GM12878 (cell line): ENCODE results near the gene VPS13C. TPM values are rescaled to one million over a fixed set of nuclear protein-coding genes. Genes with fewer than 3 reads are reported as not detected.

Experiments used
- ATAC-seq: fragments of 200-7000 bp; cut with Tn5 transposase; 3 replicates; pipeline ENCODE4 v1.9.1; 2020; ENCODE audit warnings: mild to moderate bottlenecking, moderate library complexity
- BruUV-seq: library from RNA; stranded (reverse); fragments of 400-500 nt; replicated peaks from 2 replicates; lab custom pipeline; 2021; lab: Mats Ljungman, UMichigan
- CTCF ChIA-PET: fragments of 300-600 bp; sonication (Branson Sonifier 250); formaldehyde crosslinking; extraction: SDS; loops from one replicate; lab custom pipeline; 2021; ENCODE audit warnings: inconsistent platforms; lab: Yijun Ruan, JAX
- POLR2A ChIA-PET: fragments of 350-600 bp; formaldehyde crosslinking; extraction: SDS; loops from one replicate; lab custom pipeline; 2021; ENCODE audit warnings: inconsistent platforms; lab: Charles Lee
- RAD21 ChIA-PET: fragments of 300-600 bp; sonication (Branson Sonifier 250); formaldehyde crosslinking; loops from one replicate; lab custom pipeline; 2023; ENCODE audit warnings: antibody characterized with exemption; ENCODE audit not compliant: unreplicated experiment; lab: Charles Lee
- SMC1A ChIA-PET: fragments of 300-600 bp; sonication (Branson Sonifier 250); formaldehyde crosslinking; loops from one replicate; lab custom pipeline; 2023; ENCODE audit not compliant: unreplicated experiment, uncharacterized antibody; lab: Charles Lee
- DNase-seq: peaks from one replicate; pipeline ENCODE4 v3.0.0-alpha.2; 2011; ENCODE audit warnings: low read depth, low spot score
- FAIRE-seq: peaks from 3 replicates; lab custom pipeline; 2011; peaks lifted over from hg19 to GRCh38; lab: Jason Lieb, UNC
- H2AFZ ChIP-seq: 2 replicates; pipeline ENCODE4 v1.6.0; 2011; ENCODE audit warnings: low read depth, low read length, control low read depth; ENCODE audit not compliant: control insufficient read depth
- H3K27ac ChIP-seq: 2 replicates; pipeline ENCODE4 v1.5.1; 2011; ENCODE audit warnings: control low read depth; ENCODE audit not compliant: control insufficient read depth, insufficient read depth
- H3K27me3 ChIP-seq, 2 experiments: replicated peaks in 1 of 2; 2 replicates each; pipeline versions ENCODE4 v1.6.0 to v1.6.1; 2011; ENCODE audit warnings: low read length in 1 of 2; ENCODE audit not compliant: control insufficient read depth in 2 of 2, insufficient read depth in 2 of 2
- H3K36me3 ChIP-seq, 2 experiments: 2 replicates each; pipeline ENCODE4 v1.5.1; 2011; ENCODE audit warnings: low read length in 1 of 2; ENCODE audit not compliant: control insufficient read depth in 2 of 2, insufficient read depth in 2 of 2
- H3K4me1 ChIP-seq: 2 replicates; pipeline ENCODE4 v1.6.1; 2011; ENCODE audit warnings: mild to moderate bottlenecking, low read length, moderate library complexity, mixed read lengths; ENCODE audit not compliant: control insufficient read depth, insufficient read depth
- H3K4me2 ChIP-seq: 2 replicates; pipeline ENCODE4 v1.6.0; 2011; ENCODE audit warnings: control low read depth; ENCODE audit not compliant: control insufficient read depth, insufficient read depth
- H3K4me3 ChIP-seq: fragments of 200-600 bp; sonication (generic); 2 replicates; pipeline ENCODE4 v1.5.1; 2016
- H3K79me2 ChIP-seq: 2 replicates; pipeline ENCODE4 v1.6.0; 2011; ENCODE audit warnings: low read length; ENCODE audit not compliant: control insufficient read depth, insufficient read depth
- H3K9ac ChIP-seq: 2 replicates; pipeline ENCODE4 v1.8.0; 2011; ENCODE audit warnings: low read length, control low read depth, mixed read lengths; ENCODE audit not compliant: control insufficient read depth, insufficient read depth
- H3K9me3 ChIP-seq: replicated peaks from 3 replicates; pipeline ENCODE4 v1.5.1; 2011; ENCODE audit warnings: mild to moderate bottlenecking, low read length; ENCODE audit not compliant: control insufficient read depth, insufficient read depth
- H4K20me1 ChIP-seq: 2 replicates; pipeline ENCODE4 v1.6.0; 2011; ENCODE audit not compliant: control insufficient read depth, insufficient read depth
- ESRRA ChIP-seq: IDR thresholded peaks from 2 replicates; pipeline ENCODE4 v1.6.1; 2012; ENCODE audit warnings: mild to moderate bottlenecking, low read length, improper control_type of control experiment
- PRDM15 ChIP-seq: fragments of 450-650 bp; formaldehyde crosslinking; IDR thresholded peaks from 2 replicates; pipeline ENCODE4 v1.4.0; 2020; ENCODE audit warnings: mild to moderate bottlenecking, moderate library complexity
- ZSCAN29 ChIP-seq: fragments of 450-650 bp; IDR thresholded peaks from 2 replicates; pipeline ENCODE4 v1.6.1; 2017; ENCODE audit warnings: mild to moderate bottlenecking, moderate library complexity
- WGBS: methylation state at CpG from one replicate; pipeline ENCODE4 v1.1.6; 2016; ENCODE audit warnings: low lambda C conversion rate; ENCODE audit not compliant: insufficient replicate concordance, insufficient coverage; ENCODE audit errors: missing lambda C conversion rate; 5-methylcytosine and 5-hydroxymethylcytosine counted together
- in situ Hi-C: fragments of 300-500 bp; cut with MboI; formaldehyde crosslinking; loops from 9 replicates; pipeline ENCODE4 v1.14.3; 2018; ENCODE audit warnings: mixed read lengths
- intact Hi-C: fragments of 100-400 bp; cut with micrococcal nuclease; formaldehyde crosslinking; loops from one replicate; pipeline ENCODE4 v1.14.2; 2022; ENCODE audit not compliant: unreplicated experiment
- polyA plus RNA-seq, 11 experiments: library from polyadenylated mRNA; depleted of rRNA in 4 of 11; unstranded in 6 of 11; stranded (reverse) in 5 of 11; fragments of >200 nt; fragmentation: Nextera tagmentation in 4 of 11; fragmentation: Illumina TruSeq in 1 of 11; extraction: Ambion mirVana in 4 of 11; extraction: Trizol in 1 of 11; gene quantifications; 1 replicate in 1 of 11; 2 replicates in 10 of 11; pipeline versions ENCODE4 v1.2.1 to v1.2.3, GENCODE V29; 2011 to 2016; ENCODE audit warnings: inconsistent platforms in 2 of 11, missing spikeins in 2 of 11, low read depth in 1 of 11
- total RNA-seq, 4 experiments: library from RNA; depleted of rRNA in 3 of 4; stranded (reverse); fragments of >200 nt in 3 of 4; fragmentation: Illumina TruSeq in 1 of 4; extraction: Trizol in 1 of 4; gene quantifications; 2 replicates each; pipeline versions ENCODE4 v1.2.1 to v1.2.3, GENCODE V29; 2013 to 2021
- TF ChIP-seq, protein P1 (sequence below): fragments of 450-650 bp; IDR thresholded peaks from 2 replicates; pipeline ENCODE4 v1.6.1; 2017; ENCODE audit warnings: mild to moderate bottlenecking, moderate library complexity

VPS13C gene
- total and polyA plus RNA-seq, 10 of the 15 experiments (the other 5 are each of a cell fraction or from before 2014, with no cell fraction given), result 9.3 to 53.1 (median 31.8) TPM

DNA sequence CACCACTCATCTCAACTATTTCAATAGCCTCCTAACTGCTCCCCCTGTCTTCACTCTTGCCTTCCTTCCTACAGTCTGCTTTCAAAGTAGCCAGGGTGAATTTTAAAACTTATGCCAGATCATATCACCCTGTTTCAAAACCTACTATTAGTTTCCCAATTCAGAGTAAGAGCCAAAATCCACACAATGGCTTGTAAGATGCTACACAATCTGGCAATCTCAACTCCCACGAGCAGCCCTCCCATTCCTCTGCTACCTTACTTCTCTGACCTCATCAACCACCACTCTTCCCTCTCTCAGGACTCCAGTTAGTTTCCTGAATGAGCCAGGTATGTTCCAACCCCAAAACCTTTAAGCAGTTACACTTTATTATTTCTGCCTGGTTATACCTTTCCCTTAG lies 62.5 kb downstream of the VPS13C start:
- 100% methylated on average over 1 of the region's 1 CpG for WGBS
- ChIA-PET CTCF (interaction anchor here (1.2 to 1.6 kb wide), 2 partner anchors 12 to 72 kb away, joined by 3 to 5 read pairs; no protein-coding TSS in a partner anchor), RAD21 (no interaction called here), POLR2A (no interaction called here), SMC1A (no interaction called here)
- H3K79me2 ChIP-seq, result no peaks in the 10 kb centered on the region
- no peaks in the 10 kb centered on the region for H3K4me1 ChIP-seq
- no peak overlapping the region for H3K4me2 ChIP-seq
- DNase-seq, result no peak
- H3K27ac ChIP-seq, result no peak overlapping the region
- no peaks in the 10 kb centered on the region for H3K27me3 ChIP-seq
- BruUV-seq, result no TSS peak
- TF ChIP-seq ZSCAN29 (no peak), ESRRA (no peak), PRDM15 (CRISPR knock-in tag) (no peak)
- TF ChIP-seq, protein P1, sequence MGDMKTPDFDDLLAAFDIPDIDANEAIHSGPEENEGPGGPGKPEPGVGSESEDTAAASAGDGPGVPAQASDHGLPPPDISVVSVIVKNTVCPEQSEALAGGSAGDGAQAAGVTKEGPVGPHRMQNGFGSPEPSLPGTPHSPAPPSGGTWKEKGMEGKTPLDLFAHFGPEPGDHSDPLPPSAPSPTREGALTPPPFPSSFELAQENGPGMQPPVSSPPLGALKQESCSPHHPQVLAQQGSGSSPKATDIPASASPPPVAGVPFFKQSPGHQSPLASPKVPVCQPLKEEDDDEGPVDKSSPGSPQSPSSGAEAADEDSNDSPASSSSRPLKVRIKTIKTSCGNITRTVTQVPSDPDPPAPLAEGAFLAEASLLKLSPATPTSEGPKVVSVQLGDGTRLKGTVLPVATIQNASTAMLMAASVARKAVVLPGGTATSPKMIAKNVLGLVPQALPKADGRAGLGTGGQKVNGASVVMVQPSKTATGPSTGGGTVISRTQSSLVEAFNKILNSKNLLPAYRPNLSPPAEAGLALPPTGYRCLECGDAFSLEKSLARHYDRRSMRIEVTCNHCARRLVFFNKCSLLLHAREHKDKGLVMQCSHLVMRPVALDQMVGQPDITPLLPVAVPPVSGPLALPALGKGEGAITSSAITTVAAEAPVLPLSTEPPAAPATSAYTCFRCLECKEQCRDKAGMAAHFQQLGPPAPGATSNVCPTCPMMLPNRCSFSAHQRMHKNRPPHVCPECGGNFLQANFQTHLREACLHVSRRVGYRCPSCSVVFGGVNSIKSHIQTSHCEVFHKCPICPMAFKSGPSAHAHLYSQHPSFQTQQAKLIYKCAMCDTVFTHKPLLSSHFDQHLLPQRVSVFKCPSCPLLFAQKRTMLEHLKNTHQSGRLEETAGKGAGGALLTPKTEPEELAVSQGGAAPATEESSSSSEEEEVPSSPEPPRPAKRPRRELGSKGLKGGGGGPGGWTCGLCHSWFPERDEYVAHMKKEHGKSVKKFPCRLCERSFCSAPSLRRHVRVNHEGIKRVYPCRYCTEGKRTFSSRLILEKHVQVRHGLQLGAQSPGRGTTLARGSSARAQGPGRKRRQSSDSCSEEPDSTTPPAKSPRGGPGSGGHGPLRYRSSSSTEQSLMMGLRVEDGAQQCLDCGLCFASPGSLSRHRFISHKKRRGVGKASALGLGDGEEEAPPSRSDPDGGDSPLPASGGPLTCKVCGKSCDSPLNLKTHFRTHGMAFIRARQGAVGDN, result no peak
- ATAC-seq, result no peak
- no peak overlapping the region for H2AFZ ChIP-seq
- no peaks in the 10 kb centered on the region for H3K9me3 ChIP-seq
- no peaks in the 10 kb centered on the region for H4K20me1 ChIP-seq
- H3K4me3 ChIP-seq, result no peak overlapping the region
- intact Hi-C loops, result loop anchor here (5.0 kb wide), 1 partner anchor 75 kb away; no protein-coding TSS in a partner anchor
- 0 out of 4 replicates have a peak, but pooled peaks cover 0 to 3% of the 10 kb centered on the region in 2 experiments for H3K36me3 ChIP-seq
- FAIRE-seq, result no peak
- no peak overlapping the region for H3K9ac ChIP-seq
- in situ Hi-C loops, result no loop called here
